Left ventricle myocardium inferior (tissue), 1 donor: ENCODE measurements around the gene BPIFB6. TPM values are rescaled to one million over a fixed set of nuclear protein-coding genes. Genes with fewer than 3 reads are reported as not detected.

ENCODE experiments used
- DNase-seq: peaks from one replicate; pipeline ENCODE4 v3.0.0-alpha.2; 2020
- H3K27ac ChIP-seq: fragments of 200-600 bp; replicated peaks from 2 replicates; pipeline ENCODE4 v1.8.0; 2021
- H3K27me3 ChIP-seq: fragments of 200-600 bp; 2 replicates; pipeline ENCODE4 v1.8.0; 2021; ENCODE audit warnings: low read depth
- H3K36me3 ChIP-seq: fragments of 200-600 bp; 2 replicates; pipeline ENCODE4 v1.8.0; 2021
- H3K4me1 ChIP-seq: fragments of 200-600 bp; 2 replicates; pipeline ENCODE4 v1.8.0; 2021
- H3K4me3 ChIP-seq: fragments of 200-600 bp; 2 replicates; pipeline ENCODE4 v1.8.0; 2021; ENCODE audit warnings: mild to moderate bottlenecking, moderate library complexity
- H3K9me3 ChIP-seq: fragments of 200-600 bp; replicated peaks from 2 replicates; pipeline ENCODE4 v1.8.0; 2021
- intact Hi-C: fragments of 100-400 bp; cut with micrococcal nuclease; formaldehyde crosslinking; loops from one replicate; pipeline ENCODE4 v1.11.0; 2022
- total RNA-seq: library from RNA; stranded (reverse); fragmentation: NEBNext Ultra II Directional; extraction: Animal tissue kit (Norgen Biotek cat#: 25700); gene quantifications from one replicate; pipeline ENCODE4 v1.2.1, GENCODE V29; 2021
- TF ChIP-seq, protein P1 (sequence below): fragments of 200-600 bp; IDR thresholded peaks from 2 replicates; pipeline ENCODE4 v1.8.0; 2021; ENCODE audit warnings: antibody characterized with exemption, mild to moderate bottlenecking, borderline replicate concordance
- donor health status: DM: no; HTN: yes; CAD: no; lungs with severe emphysema.

Gene BPIFB6
- total RNA-seq, 1 donor from 2014 or later: not detected

DNA sequence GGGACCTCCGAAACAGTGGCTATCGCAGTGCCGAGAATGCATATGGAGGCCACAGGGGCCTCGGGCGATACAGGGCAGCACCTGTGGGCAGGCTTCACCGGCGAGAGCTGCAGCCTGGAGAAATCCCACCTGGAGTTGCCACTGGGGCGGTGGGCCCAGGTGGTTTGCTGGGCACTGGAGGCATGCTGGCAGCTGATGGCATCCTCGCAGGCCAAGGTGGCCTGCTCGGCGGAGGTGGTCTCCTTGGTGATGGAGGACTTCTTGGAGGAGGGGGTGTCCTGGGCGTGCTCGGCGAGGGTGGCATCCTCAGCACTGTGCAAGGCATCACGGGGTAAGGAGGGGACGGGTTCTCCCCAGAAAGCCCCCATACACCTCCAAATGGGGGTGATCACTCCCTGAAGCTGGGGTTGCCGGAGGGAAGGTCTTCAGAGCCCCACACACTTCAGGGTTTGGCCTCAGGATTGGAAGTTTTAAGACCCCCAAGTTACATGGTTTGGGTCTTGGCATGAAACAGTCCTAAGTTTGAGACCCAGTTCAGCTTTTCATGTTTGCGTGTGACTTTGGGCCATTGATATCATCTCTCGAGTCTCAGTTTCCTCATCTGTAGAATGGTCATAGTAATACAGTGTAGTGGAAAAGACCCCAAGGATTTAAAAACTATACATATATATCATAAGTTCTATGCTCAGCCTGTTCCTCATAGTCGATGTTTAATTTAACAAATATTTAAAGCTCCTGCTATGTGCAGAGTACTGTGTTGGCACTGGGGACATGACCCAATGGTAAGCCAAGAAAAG lies 52.3 kb downstream of the BPIFB6 start:
- Histone ChIP-seq H3K27me3 (peaks cover 33% of the 10 kb centered on the region), H3K27ac (no peak overlapping the region), H3K4me3 (no peak overlapping the region), H3K4me1 (no peaks in the 10 kb centered on the region), H3K36me3 (no peaks in the 10 kb centered on the region), H3K9me3 (no peaks in the 10 kb centered on the region)
- DNase-seq: no peak
- intact Hi-C loops: no loop called here
- TF ChIP-seq, protein P1, sequence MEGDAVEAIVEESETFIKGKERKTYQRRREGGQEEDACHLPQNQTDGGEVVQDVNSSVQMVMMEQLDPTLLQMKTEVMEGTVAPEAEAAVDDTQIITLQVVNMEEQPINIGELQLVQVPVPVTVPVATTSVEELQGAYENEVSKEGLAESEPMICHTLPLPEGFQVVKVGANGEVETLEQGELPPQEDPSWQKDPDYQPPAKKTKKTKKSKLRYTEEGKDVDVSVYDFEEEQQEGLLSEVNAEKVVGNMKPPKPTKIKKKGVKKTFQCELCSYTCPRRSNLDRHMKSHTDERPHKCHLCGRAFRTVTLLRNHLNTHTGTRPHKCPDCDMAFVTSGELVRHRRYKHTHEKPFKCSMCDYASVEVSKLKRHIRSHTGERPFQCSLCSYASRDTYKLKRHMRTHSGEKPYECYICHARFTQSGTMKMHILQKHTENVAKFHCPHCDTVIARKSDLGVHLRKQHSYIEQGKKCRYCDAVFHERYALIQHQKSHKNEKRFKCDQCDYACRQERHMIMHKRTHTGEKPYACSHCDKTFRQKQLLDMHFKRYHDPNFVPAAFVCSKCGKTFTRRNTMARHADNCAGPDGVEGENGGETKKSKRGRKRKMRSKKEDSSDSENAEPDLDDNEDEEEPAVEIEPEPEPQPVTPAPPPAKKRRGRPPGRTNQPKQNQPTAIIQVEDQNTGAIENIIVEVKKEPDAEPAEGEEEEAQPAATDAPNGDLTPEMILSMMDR: no peak

DNA sequence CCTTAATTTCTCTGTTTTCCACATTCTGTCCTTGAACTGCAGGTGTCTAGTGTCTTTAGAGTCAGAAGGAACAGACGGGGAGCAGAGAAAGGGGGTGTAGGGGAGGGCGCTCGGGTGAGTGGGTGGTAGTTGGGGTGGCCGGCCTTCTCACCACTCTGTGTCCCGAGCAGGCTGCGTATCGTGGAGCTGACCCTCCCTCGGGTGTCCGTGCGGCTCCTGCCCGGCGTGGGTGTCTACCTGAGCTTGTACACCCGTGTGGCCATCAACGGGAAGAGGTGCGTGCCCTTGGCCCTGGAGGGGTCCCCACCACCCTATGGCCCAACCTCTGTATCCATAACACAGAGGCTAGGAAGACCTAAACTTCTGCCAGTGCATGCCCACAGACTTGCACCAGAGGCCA lies 53.3 kb downstream of the BPIFB6 start:
- Histone ChIP-seq H3K27ac (no peak overlapping the region), H3K4me1 (no peaks in the 10 kb centered on the region), H3K36me3 (no peaks in the 10 kb centered on the region), H3K27me3 (peaks cover 42% of the 10 kb centered on the region), H3K9me3 (no peaks in the 10 kb centered on the region), H3K4me3 (no peak overlapping the region)
- TF ChIP-seq, protein P1: no peak
- intact Hi-C loops: no loop called here
- no peak for DNase-seq

DNA sequence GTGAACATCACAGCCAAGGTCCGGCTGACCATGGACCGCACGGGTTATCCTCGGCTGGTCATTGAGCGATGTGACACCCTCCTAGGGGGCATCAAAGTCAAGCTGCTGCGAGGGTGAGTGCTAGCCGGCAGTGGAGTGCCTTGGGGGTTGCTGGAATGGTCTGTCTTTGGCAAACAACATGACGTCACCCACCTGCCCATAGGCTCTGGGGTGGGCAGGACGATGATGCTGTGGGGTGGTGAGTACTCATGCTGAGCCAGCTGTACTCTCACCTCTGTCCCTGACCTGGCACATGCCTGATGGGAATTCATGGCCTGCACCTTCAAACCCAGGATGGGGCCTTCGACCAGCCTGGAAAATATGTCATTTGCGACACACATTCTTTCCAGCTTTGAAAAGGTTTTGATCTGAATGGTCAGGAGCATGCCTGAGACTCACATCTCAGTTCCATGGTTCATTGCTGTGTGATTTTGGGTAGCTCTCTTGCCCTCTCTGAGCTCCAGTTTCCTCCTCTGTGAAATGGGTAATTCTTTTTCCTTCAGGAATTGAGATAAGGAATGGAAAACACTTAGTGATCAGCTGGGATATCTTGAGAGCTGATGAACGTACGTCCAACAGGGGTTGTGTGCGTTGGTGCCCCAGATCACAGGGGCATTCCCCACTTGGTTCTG lies 54.7 kb downstream of the BPIFB6 start:
- Histone ChIP-seq H3K27ac (no peak overlapping the region), H3K4me3 (no peak overlapping the region), H3K4me1 (no peaks in the 10 kb centered on the region), H3K36me3 (no peaks in the 10 kb centered on the region), H3K27me3 (peaks cover 50% of the 10 kb centered on the region), H3K9me3 (no peaks in the 10 kb centered on the region)
- intact Hi-C loops: no loop called here
- DNase-seq: no peak
- TF ChIP-seq, protein P1: no peak

DNA sequence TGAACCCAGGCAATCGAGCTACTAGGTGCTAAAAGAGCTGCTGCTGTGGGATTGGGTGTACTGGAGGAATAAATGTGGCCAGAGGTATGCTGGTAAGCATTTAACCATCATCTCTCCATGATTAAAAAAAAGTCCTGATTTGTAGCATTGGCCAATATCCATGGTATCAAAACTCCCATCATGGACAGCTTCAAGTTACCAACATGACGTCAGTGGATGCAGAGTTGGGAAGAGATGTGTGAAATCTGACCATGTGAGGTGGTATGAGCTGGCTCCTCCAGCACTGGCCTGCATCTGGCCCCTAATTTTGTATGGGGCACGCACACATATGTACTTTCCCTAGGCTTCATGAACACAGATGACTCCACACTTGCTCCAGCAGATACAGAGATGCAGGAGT lies 59.7 kb downstream of the BPIFB6 start:
- Histone ChIP-seq H3K9me3 (no peaks in the 10 kb centered on the region), H3K4me3 (no peak overlapping the region), H3K4me1 (no peaks in the 10 kb centered on the region), H3K36me3 (no peaks in the 10 kb centered on the region), H3K27me3 (peaks cover 33% of the 10 kb centered on the region), H3K27ac (no peak overlapping the region)
- intact Hi-C loops: no loop called here
- TF ChIP-seq, protein P1: no peak
- DNase-seq: no peak

DNA sequence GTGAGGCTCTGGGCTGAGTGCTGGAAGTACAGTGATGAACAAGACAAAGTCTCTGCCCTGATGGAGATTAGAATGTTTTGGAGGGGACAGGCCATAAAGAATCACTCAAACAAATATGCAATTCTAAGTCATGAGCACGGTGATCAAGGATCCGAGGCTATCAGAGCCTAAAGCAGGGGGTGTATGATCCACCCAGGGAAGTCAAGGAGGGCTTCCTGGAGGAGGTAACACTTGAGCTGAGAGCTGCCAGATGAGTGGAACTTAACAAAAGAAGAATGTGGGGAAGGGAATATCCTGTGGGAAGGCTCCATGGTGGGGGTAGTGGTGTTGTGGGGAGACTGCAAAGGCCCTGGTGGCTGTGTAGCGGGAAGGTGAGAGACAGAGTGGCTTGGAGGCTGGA lies 60.2 kb downstream of the BPIFB6 start:
- Histone ChIP-seq H3K4me1 (no peaks in the 10 kb centered on the region), H3K36me3 (no peaks in the 10 kb centered on the region), H3K9me3 (no peaks in the 10 kb centered on the region), H3K27me3 (peaks cover 33% of the 10 kb centered on the region), H3K27ac (no peak overlapping the region), H3K4me3 (no peak overlapping the region)
- TF ChIP-seq, protein P1: no peak
- no peak for DNase-seq
- intact Hi-C loops: no loop called here
